HG03064 (cell line): ENCODE measurements around the gene ARHGEF6.
"Not testable (repeated sequence)": the region's sequence is repeated elsewhere in the genome, so short reads cannot be mapped to it uniquely, and the experiment has no call there.

ENCODE experiments used
- ATAC-seq: cut with Tn5 transposase; IDR thresholded peaks from one replicate; pipeline ENCODE4 v1.9.1; 2021; ENCODE audit warnings: low read depth; ENCODE audit not compliant: unreplicated experiment

ARHGEF6 gene

DNA sequence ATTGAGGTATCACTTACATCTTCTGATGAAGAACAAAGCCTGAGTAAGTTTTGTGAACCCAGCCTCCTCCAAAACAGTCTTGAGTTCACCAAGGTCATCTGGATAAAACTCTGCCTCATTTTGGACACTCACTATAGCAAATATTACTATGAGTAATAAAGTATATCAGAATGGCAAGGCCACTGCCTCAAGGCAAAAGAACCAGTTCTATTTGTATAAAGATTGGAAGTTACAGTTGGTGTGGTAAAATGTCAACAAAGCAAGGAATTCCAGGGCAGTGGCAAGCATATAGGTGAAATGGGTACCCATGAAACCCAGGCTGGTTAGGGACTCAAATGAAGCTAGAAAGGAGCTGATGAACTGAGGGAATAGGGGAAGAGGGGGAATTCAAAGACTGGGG is 2.4 kb upstream of the ARHGEF6 start:
- no peak for ATAC-seq

DNA sequence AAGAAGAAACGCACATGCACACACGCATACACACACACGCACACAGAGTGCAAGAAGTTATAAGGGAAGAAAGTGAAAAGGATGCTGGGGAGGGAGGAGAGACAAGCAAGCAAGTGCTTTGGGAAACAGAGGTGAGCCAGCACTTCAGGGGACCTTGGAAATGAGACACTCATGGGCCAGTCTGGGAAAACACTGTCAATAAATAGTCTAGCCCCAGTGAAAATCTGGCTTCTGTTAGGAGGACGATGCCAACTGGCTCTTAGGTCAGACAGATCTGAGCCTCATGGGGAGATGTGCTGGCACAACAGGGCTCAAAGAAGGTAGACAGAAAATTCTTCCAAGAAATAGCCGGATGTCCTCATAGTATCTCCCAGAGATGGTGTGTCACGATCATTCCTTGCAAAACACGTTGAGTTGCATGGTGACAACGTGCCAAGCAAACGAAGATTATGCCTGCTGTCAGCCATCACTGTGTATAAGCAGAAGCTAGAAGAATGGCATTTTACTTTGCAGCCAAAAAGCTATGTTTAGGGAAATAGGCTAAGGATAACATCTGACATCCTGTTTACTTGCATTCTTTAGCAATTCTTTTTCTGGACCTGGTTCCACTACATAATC is 557 bp upstream of the ARHGEF6 start:
- ATAC-seq, result no peak

DNA sequence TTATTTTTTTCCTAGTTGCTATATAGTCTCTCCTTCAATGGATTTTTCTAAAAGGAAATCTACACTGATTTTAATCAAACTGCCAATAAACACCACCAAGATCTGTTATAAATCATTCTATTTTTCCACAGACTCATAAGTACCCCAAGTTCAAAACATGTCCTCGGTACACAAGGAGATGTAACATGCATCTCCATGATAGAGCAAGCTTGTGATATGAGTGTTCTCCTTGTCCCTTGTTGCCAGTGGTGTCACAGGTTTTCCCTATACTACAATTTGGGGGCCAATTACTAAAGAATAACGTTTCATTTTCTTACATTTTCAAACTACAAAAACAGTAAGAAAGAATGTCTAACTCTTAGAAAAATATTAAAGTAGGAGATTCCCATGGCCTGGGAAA is 491 bp downstream of the ARHGEF6 start:
- no peak for ATAC-seq

- ATAC-seq, result no peak
Observed at GRCh38 chrX:136779346-136779781, 1.4 kb downstream of the ARHGEF6 start.

DNA sequence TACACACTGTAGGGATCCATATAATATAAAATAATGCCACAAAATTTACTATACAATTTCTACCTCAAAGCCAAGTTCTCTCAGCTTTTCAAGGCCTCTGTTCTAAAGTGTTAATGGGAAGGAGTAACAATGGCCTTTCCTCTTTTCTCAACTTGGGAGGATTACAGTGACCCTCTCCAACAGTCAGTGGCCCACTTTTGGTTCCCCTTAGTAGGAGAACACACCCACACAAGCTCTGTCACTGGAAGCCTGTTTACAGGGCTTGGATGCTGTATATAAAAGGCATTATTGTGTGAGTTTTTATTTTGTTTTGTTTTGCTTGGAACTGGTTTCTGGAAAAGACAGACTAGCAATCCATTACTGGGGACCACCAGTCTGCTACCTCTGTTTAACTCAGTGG is 1.8 kb downstream of the ARHGEF6 start:
- no peak for ATAC-seq

GRCh38 chrX:136778020-136778419 is 2.7 kb downstream of the ARHGEF6 start:
- ATAC-seq, result no peak

DNA sequence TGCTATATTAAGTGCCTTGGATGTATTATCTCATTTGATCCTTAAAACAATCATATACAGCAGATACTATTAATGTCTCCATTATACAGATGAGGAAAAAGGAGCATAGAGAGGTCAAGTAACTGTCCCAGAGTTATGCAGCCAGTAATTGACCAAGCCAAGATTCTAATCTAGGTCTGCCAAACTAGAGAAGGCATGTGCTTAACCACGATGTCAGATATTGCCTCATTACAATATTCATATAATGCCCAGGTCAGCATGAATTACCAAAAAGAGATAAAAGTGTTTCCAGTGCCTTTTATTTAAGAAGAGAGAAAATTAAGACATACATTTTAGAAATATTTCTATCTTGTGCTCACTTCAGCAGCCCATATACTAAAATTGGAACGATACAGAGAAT is 7.1 kb downstream of the ARHGEF6 start:
- ATAC-seq, result no peak

GRCh38 chrX:136771869-136772268 is 8.9 kb downstream of the ARHGEF6 start:
- not testable (repeated sequence) for ATAC-seq

DNA sequence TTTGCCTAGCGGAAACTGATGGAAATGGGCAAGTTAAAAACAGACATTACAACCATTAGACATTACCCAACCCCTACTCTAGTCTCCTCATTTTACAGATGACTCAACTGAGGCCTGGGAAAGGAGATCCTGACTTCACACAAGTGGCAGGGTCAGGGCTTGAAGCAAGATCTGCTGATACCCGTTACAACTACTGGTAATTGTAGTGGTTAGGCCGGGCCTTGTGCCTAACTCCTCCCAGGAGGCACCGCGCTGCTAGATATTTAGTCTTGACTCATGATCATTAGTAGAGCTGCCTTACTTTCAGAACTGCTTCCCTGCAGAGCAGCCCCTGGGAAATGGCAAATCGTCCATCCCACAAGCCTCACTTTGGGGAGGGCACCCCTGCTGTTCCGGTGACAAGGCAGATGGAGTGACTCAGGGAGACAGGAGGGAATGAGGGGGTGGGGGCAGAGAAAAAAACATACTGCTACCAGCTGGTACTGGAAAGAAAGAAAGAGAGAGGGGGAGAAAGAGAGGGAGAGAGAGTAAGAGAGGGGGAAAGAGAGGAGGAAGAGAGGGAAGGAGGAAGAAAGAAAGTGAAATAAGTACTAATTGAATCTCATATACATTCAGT is 12.2 kb downstream of the ARHGEF6 start:
- ATAC-seq, result no peak

GRCh38 chrX:136767104-136767941 is 13.4 kb downstream of the ARHGEF6 start:
- peak; percentile 53 for ATAC-seq

GRCh38 chrX:136766785-136767103 is 14.0 kb downstream of the ARHGEF6 start:
- no peak for ATAC-seq

GRCh38 chrX:136765821-136766356 is 14.8 kb downstream of the ARHGEF6 start:
- ATAC-seq, result no peak

GRCh38 chrX:136764206-136764605 is 16.5 kb downstream of the ARHGEF6 start:
- no peak for ATAC-seq

- ATAC-seq, result no peak
Observed at GRCh38 chrX:136762820-136763452, 17.8 kb downstream of the ARHGEF6 start.

- no peak for ATAC-seq
Observed at GRCh38 chrX:136761421-136761820, 19.3 kb downstream of the ARHGEF6 start.

GRCh38 chrX:136759968-136760367 is 20.8 kb downstream of the ARHGEF6 start:
- peak; percentile 77 for ATAC-seq

DNA sequence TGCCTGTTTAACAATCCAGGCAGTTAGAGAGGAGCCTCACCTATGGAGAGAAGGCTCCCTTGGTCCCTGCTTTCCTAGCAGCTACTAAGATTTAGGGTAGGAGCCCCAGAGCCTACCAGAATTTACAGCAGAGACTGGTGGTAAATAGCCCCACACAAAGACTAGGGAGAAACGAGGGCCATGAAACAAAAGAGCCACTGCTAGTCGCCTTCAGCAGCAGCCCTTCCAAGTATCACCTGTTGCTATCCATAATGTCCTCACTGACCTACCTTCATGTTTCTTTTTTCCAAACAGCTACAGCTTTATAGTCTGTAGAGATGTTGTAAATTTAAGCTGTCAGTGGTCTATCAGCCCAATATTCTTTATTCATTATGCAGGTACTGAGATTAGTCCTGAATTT is 25.3 kb downstream of the ARHGEF6 start:
- no peak for ATAC-seq

- no peak for ATAC-seq
Observed at GRCh38 chrX:136754651-136755050, 26.1 kb downstream of the ARHGEF6 start.

GRCh38 chrX:136752796-136753195 is 27.9 kb downstream of the ARHGEF6 start:
- ATAC-seq, result no peak

DNA sequence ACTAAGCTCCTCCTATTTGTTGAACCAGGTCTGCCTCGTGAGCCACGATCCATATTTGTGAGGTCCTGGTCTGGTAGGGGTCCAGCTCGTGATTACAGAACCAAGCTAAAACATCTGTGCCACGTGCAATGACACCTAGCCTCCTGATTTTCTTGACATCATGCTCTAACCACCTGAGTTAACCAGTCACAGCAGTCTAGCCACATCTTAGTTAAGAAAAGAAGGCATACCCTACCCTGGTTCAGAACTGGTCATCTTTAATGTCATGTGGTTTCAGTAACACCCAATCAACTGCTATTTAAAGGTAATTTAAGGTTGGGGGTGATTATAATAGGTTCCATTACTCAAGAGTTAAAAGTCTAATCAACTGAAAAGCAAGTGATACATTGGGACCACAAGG is 28.4 kb downstream of the ARHGEF6 start:
- no peak for ATAC-seq

- no peak for ATAC-seq
Observed at GRCh38 chrX:136750364-136750763, 30.4 kb downstream of the ARHGEF6 start.
